IMR-90 (cell line): ENCODE results near the gene ECHS1.

Experiments used
- BHLHE40 ChIP-seq: fragments of 150-350 bp; IDR thresholded peaks from 2 replicates; pipeline ENCODE4 v1.6.1; 2016; ENCODE audit warnings: mild to moderate bottlenecking, low read depth, low read length
- CEBPB ChIP-seq: IDR thresholded peaks from 2 replicates; pipeline ENCODE4 v1.6.1; 2012; ENCODE audit warnings: low read depth, low read length, improper control_type of control experiment
- FOS ChIP-seq: fragments of 150-350 bp; IDR thresholded peaks from 2 replicates; pipeline ENCODE4 v1.6.1; 2016; ENCODE audit warnings: low read depth, low read length
- POLR2A ChIP-seq: IDR thresholded peaks from 2 replicates; pipeline ENCODE4 v1.6.1; 2012; ENCODE audit warnings: mild to moderate bottlenecking, low read depth, low read length
- RCOR1 ChIP-seq: IDR thresholded peaks from 2 replicates; pipeline ENCODE4 v1.6.1; 2012; ENCODE audit warnings: mild to moderate bottlenecking, low read length, improper control_type of control experiment; ENCODE audit not compliant: insufficient replicate concordance
- TF ChIP-seq, protein P1 (sequence below): conservative IDR thresholded peaks from 2 replicates; pipeline ENCODE4 v1.5.1; 2012; ENCODE audit warnings: mild to moderate bottlenecking, low read depth, low read length, improper control_type of control experiment
- TF ChIP-seq, protein P2 (sequence below): fragments of 150-350 bp; IDR thresholded peaks from 2 replicates; pipeline ENCODE4 v1.6.1; 2016; ENCODE audit warnings: low read depth, mild to moderate bottlenecking, low read length, moderate library complexity, borderline replicate concordance

DNA sequence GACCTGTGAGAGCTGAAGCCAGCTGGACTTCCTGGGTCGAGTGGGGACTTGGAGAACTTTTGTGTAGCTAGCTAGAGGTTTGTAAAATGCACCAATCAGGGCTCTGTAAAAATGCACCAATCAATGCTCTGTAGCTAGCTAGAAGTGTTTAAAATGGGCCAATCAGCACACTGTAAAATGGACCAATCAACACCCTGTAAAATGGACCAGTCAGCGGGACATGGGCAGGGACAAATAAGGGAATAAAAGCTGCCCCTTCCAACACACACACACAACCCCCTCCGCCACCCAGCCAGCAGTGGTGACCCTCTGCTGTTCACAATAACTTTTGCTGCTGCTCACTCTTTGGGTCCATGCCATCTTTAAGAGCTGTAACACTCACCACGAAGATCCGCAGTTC lies 57.3 kb downstream of the ECHS1 start:
- TF ChIP-seq, protein P1, sequence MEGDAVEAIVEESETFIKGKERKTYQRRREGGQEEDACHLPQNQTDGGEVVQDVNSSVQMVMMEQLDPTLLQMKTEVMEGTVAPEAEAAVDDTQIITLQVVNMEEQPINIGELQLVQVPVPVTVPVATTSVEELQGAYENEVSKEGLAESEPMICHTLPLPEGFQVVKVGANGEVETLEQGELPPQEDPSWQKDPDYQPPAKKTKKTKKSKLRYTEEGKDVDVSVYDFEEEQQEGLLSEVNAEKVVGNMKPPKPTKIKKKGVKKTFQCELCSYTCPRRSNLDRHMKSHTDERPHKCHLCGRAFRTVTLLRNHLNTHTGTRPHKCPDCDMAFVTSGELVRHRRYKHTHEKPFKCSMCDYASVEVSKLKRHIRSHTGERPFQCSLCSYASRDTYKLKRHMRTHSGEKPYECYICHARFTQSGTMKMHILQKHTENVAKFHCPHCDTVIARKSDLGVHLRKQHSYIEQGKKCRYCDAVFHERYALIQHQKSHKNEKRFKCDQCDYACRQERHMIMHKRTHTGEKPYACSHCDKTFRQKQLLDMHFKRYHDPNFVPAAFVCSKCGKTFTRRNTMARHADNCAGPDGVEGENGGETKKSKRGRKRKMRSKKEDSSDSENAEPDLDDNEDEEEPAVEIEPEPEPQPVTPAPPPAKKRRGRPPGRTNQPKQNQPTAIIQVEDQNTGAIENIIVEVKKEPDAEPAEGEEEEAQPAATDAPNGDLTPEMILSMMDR = no peak
- TF ChIP-seq POLR2A = no peak
- TF ChIP-seq CEBPB = no peak
- TF ChIP-seq, protein P2, sequence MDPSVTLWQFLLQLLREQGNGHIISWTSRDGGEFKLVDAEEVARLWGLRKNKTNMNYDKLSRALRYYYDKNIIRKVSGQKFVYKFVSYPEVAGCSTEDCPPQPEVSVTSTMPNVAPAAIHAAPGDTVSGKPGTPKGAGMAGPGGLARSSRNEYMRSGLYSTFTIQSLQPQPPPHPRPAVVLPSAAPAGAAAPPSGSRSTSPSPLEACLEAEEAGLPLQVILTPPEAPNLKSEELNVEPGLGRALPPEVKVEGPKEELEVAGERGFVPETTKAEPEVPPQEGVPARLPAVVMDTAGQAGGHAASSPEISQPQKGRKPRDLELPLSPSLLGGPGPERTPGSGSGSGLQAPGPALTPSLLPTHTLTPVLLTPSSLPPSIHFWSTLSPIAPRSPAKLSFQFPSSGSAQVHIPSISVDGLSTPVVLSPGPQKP = no peak
- no peak for TF ChIP-seq RCOR1
- TF ChIP-seq BHLHE40 = no peak
- TF ChIP-seq FOS = no peak
